ENCODE measurements around the gene FLYWCH2.
A peak's percentile ranks its signal among the peaks of the same experiment; 100 is the strongest.
"Not testable (repeated sequence)": the region's sequence is repeated elsewhere in the genome, so short reads cannot be mapped to it uniquely, and the experiment has no call there.

Gene FLYWCH2

GRCh38 chr16:2915196-2915929 is 32.3 kb downstream of the FLYWCH2 start:
- DNase-seq: no peak

GRCh38 chr16:2919511-2920255 is 36.7 kb downstream of the FLYWCH2 start:
- DNase-seq: peak; percentile 69

- DNase-seq: no peak
Measured at GRCh38 chr16:2923481-2923880, 40.5 kb downstream of the FLYWCH2 start.

- DNase-seq: no peak
Measured at GRCh38 chr16:2924901-2925755, 42.1 kb downstream of the FLYWCH2 start.

- no peak for DNase-seq
Measured at GRCh38 chr16:2925951-2926649, 43.1 kb downstream of the FLYWCH2 start.

- no peak for DNase-seq
Measured at GRCh38 chr16:2926650-2926999, 43.6 kb downstream of the FLYWCH2 start.

GRCh38 chr16:2927010-2927646 is 44.1 kb downstream of the FLYWCH2 start:
- peak; percentile 85 for DNase-seq

GRCh38 chr16:2928151-2928550 is 45.1 kb downstream of the FLYWCH2 start:
- not testable (repeated sequence) for DNase-seq

- DNase-seq: no peak
Measured at GRCh38 chr16:2928796-2929195, 45.8 kb downstream of the FLYWCH2 start.

- DNase-seq: no peak
Measured at GRCh38 chr16:2929693-2930092, 46.7 kb downstream of the FLYWCH2 start.

- no peak for DNase-seq
Measured at GRCh38 chr16:2930236-2930635, 47.2 kb downstream of the FLYWCH2 start.

GRCh38 chr16:2931231-2931914 is 48.4 kb downstream of the FLYWCH2 start:
- not testable (repeated sequence) for DNase-seq

GRCh38 chr16:2933136-2933535 is 50.1 kb downstream of the FLYWCH2 start:
- DNase-seq: no peak

GRCh38 chr16:2933701-2934100 is 50.7 kb downstream of the FLYWCH2 start:
- no peak for DNase-seq

- no peak for DNase-seq
Measured at GRCh38 chr16:2934450-2934849, 51.4 kb downstream of the FLYWCH2 start.

- no peak for DNase-seq
Measured at GRCh38 chr16:2936436-2937011, 53.5 kb downstream of the FLYWCH2 start.

- no peak for DNase-seq
Measured at GRCh38 chr16:2937170-2937569, 54.2 kb downstream of the FLYWCH2 start.

- no peak for DNase-seq
Measured at GRCh38 chr16:2938206-2938605, 55.2 kb downstream of the FLYWCH2 start.

- no peak for DNase-seq
Measured at GRCh38 chr16:2939968-2940367, 57.0 kb downstream of the FLYWCH2 start.

- DNase-seq: no peak
Measured at GRCh38 chr16:2942045-2942444, 59.0 kb downstream of the FLYWCH2 start.

- DNase-seq: not testable (repeated sequence)
Measured at GRCh38 chr16:2943716-2944115, 60.7 kb downstream of the FLYWCH2 start.
